Stimulated activated CD8-positive, alpha-beta memory T cell treated with anti-CD3 and anti-CD28 coated beads, Interleukin-15, amount 100 ng/mL, for 1 hour (primary cell): ENCODE results near the gene RYR1.
"Not testable (repeated sequence)": the region's sequence is repeated elsewhere in the genome, so short reads cannot be mapped to it uniquely, and the experiment has no call there.

Source experiments
- DNase-seq: peaks from one replicate; pipeline ENCODE4 v3.0.0-alpha.2; 2020; ENCODE audit warnings: low read depth

Gene RYR1

GRCh38 chr19:38490861-38491260 is 57.4 kb downstream of the RYR1 start:
- DNase-seq, result no peak

GRCh38 chr19:38492181-38492813 is 58.8 kb downstream of the RYR1 start:
- DNase-seq, result no peak

GRCh38 chr19:38494379-38494778 is 60.9 kb downstream of the RYR1 start:
- no peak for DNase-seq

- not testable (repeated sequence) for DNase-seq
These were observed 61.9 kb downstream of the RYR1 start for GRCh38 chr19:38495375-38495774.

- DNase-seq, result no peak
These were observed 62.6 kb downstream of the RYR1 start for GRCh38 chr19:38496116-38496515.

- no peak for DNase-seq
These were observed 63.4 kb downstream of the RYR1 start for GRCh38 chr19:38496603-38497487.

- no peak for DNase-seq
These were observed 64.4 kb downstream of the RYR1 start for GRCh38 chr19:38497907-38498306.

GRCh38 chr19:38499532-38499931 is 66.0 kb downstream of the RYR1 start:
- no peak for DNase-seq

GRCh38 chr19:38500450-38500849 is 67.0 kb downstream of the RYR1 start:
- no peak for DNase-seq

GRCh38 chr19:38502410-38503076 is 69.1 kb downstream of the RYR1 start:
- DNase-seq, result no peak

- DNase-seq, result no peak
These were observed 69.6 kb downstream of the RYR1 start for GRCh38 chr19:38503077-38503410.

- no peak for DNase-seq
These were observed 72.5 kb downstream of the RYR1 start for GRCh38 chr19:38505958-38506357.

GRCh38 chr19:38506375-38506722 is 72.9 kb downstream of the RYR1 start:
- no peak for DNase-seq

GRCh38 chr19:38506723-38507550 is 73.4 kb downstream of the RYR1 start:
- peak; percentile 68 for DNase-seq

- no peak for DNase-seq
These were observed 74.1 kb downstream of the RYR1 start for GRCh38 chr19:38507551-38508127.

- DNase-seq, result no peak
These were observed 75.0 kb downstream of the RYR1 start for GRCh38 chr19:38508507-38508906.

GRCh38 chr19:38509027-38509426 is 75.5 kb downstream of the RYR1 start:
- no peak for DNase-seq

GRCh38 chr19:38511074-38511708 is 77.7 kb downstream of the RYR1 start:
- DNase-seq, result no peak

GRCh38 chr19:38512277-38512676 is 78.8 kb downstream of the RYR1 start:
- DNase-seq, result no peak

GRCh38 chr19:38513156-38513555 is 79.7 kb downstream of the RYR1 start:
- not testable (repeated sequence) for DNase-seq

- DNase-seq, result no peak
These were observed 80.3 kb downstream of the RYR1 start for GRCh38 chr19:38513762-38514167.
